ENCODE data around the gene MEGF8. TPM values are rescaled to one million over a fixed set of nuclear protein-coding genes. Genes with fewer than 3 reads are reported as not detected.
A peak's percentile ranks its signal among the peaks of the same experiment; 100 is the strongest.

The MEGF8 gene
- total and polyA plus RNA-seq, 2 of the 8 experiments (the other 6 are each of a cell fraction or from before 2014, with no cell fraction given) = 13.0 to 23.7 TPM

GRCh38 chr19:42326969-42327368 lies 1.5 kb downstream of the MEGF8 start:
- Histone ChIP-seq H4K91ac (replicated peaks; ENCODE audit: insufficient read length, low read length) (no peak overlapping the region), H2BK20ac (ENCODE audit: low read length) (no peak overlapping the region)
- FAIRE-seq = no peak
- TF ChIP-seq SRF (IDR thresholded peaks at IDR 0.05; ENCODE audit: low read depth, low read length) = no peak

More at GRCh38 chr19:42326969-42327368, 1.5 kb downstream of the MEGF8 start:
- Histone ChIP-seq H2AFZ (ENCODE audit: low read length) (no peak overlapping the region), H3K4me3 (ENCODE audit: extremely low read depth in 1 of 4, insufficient read depth in 2 of 4, low read depth in 3 of 4, low read length in 4 of 4) (no peak overlapping the region), H3K79me1 (ENCODE audit: low read depth, low read length) (peaks cover 6% of the 10 kb centered on the region; the same call in 1 of the 2 replicates), H2BK12ac (ENCODE audit: low read depth, low read length) (no peak overlapping the region), H3K9me3 (ENCODE audit: insufficient read depth in 2 of 2, low read depth in 1 of 2, low read length in 1 of 2) (no peaks in the 10 kb centered on the region), H4K5ac (ENCODE audit: insufficient read length, low read depth, low read length) (no peak overlapping the region), H3K27ac (ENCODE audit: low read depth, low read length) (no peak overlapping the region), H4K20me1 (replicated peaks in 1 of 2; ENCODE audit: control insufficient read depth in 1 of 2, insufficient read depth in 2 of 2, low read length in 2 of 2) (peaks cover 0 to 8% of the 10 kb centered on the region in 2 experiments), H4K8ac (ENCODE audit: extremely low read depth, insufficient read depth, low read length) (no peak overlapping the region), H3K9ac (replicated peaks in 1 of 4; ENCODE audit: extremely low read depth in 1 of 4, low read depth in 3 of 4, low read length in 3 of 4) (no peak overlapping the region), H3K14ac (ENCODE audit: insufficient read length) (no peak overlapping the region), H2BK5ac (ENCODE audit: low read depth, low read length) (no peak overlapping the region), H3K4me2 (ENCODE audit: insufficient read depth in 1 of 2, low read depth in 2 of 2, low read length in 2 of 2) (peak overlapping the region; percentile 80 to 89; a peak in 2 of 4 replicates), H3K56ac (replicated peaks; ENCODE audit: insufficient read length, low read depth, low read length) (no peak overlapping the region), H3K27me3 (replicated peaks in 1 of 4; ENCODE audit: control insufficient read depth in 3 of 4, extremely low read depth in 1 of 4, insufficient read depth in 3 of 4, low read length in 3 of 4) (peaks cover 0 to 15% (median 8%) of the 10 kb centered on the region in 4 experiments; a peak in 5 of 7 replicates), H3K18ac (ENCODE audit: extremely low read depth, low read length) (no peak overlapping the region), H3K23me2 (ENCODE audit: low read depth, low read length) (peaks cover 13% of the 10 kb centered on the region; the same call in 1 of the 2 replicates), H3K36me3 (ENCODE audit: control insufficient read depth in 2 of 4, insufficient read depth in 4 of 4, low read length in 3 of 4) (no peaks in the 10 kb centered on the region), H2BK120ac (replicated peaks; ENCODE audit: low read depth, low read length) (no peak overlapping the region), H3K23ac (ENCODE audit: insufficient read length) (no peak overlapping the region), H3K4me1 (replicated peaks in 1 of 4; ENCODE audit: control insufficient read depth in 3 of 4, insufficient read depth in 4 of 4, low read length in 3 of 4) (peaks cover 0 to 4% (median 1%) of the 10 kb centered on the region in 4 experiments; a peak in 2 of 7 replicates), H3K79me2 (ENCODE audit: control insufficient read depth in 1 of 2, insufficient read depth in 2 of 2, low read length in 2 of 2) (peaks cover 0 to 16% of the 10 kb centered on the region in 2 experiments; a peak in 1 of 4 replicates), H3K4ac (replicated peaks; ENCODE audit: insufficient read length, low read depth, low read length) (no peak overlapping the region), H2AK5ac (ENCODE audit: low read depth, low read length) (no peak overlapping the region), H2BK15ac (ENCODE audit: low read length) (no peak overlapping the region)
- ChIA-PET CTCF (ENCODE audit: partially characterized antibody) (interaction anchor here (0.6 to 8.8 kb wide), 5 partner anchors 18 to 178 kb away, joined by 3 to 90 read pairs (median 4); no protein-coding TSS in a partner anchor), POLR2A (ENCODE audit: partially characterized antibody) (no interaction called here)
- no peak for DNase-seq (ENCODE audit: low read depth in 1 of 2, low spot score in 2 of 2)
